Kidney glomerular epithelial cell (primary cell): ENCODE measurements around the gene SNX32.
"Not testable (repeated sequence)": the region's sequence is repeated elsewhere in the genome, so short reads cannot be mapped to it uniquely, and the experiment has no call there.

Source experiments
- DNase-seq: peaks from one replicate; lab custom pipeline; 2025; lab: John Stamatoyannopoulos, UW

The SNX32 gene

DNA sequence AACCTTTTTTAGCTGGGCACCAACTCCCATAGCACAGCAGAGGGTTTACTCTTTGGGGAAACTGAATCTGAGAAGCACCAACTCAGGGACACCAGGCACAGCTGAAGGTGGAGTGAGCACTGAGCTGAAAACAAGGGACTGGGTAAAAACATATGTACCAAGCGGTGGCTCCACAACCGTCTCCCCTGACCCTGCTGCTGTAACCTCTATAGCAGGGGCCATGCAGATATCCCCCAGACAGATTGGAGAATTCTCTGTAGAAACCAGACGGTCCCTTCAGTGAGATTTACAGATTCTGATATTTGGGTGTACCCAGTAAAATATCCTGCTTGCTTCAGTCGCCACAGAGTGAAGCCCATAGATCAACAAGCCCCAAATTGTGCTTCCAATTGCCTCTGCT, 4.3 kb upstream of the SNX32 start:
- no peak for DNase-seq

DNA sequence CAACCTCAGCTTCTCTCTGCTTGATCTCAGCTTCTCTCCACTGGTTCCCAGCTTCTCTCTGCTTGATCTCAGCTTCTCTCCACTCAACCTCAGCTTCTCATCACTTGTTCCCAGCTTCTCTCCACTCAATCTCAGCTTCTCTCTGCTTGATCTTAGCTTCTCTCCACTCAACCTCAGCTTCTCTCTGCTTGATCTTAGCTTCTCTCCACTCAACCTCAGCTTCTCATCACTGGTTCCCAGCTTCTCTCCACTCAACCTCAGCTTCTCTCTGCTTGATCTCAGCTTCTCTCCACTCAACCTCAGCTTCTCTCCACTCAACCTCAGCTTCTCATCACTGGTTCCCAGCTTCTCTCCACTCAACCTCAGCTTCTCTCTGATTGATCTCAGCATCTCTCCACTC, 1.5 kb upstream of the SNX32 start:
- DNase-seq, result not testable (repeated sequence)

DNA sequence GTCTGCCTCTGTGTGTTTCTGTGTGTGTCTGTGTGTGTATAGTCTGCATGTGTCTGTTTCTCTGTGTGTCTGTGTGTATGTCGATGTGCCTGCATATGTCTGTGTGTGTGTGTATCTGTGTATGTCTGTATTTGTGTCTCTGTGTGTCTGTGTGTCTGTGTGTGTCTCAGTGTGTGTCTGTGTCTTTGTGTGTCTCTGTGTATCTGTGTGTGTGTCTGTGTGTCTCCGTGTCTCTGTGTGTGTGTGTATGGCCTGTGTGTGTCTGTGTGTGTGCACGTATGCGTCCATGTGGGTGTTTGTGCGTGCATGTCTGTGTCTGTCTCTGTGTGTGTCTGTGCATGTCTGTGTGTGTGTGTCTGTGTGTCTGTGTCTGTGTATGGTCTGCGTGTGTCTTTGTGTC, 439 bp downstream of the SNX32 start:
- DNase-seq, result no peak

DNA sequence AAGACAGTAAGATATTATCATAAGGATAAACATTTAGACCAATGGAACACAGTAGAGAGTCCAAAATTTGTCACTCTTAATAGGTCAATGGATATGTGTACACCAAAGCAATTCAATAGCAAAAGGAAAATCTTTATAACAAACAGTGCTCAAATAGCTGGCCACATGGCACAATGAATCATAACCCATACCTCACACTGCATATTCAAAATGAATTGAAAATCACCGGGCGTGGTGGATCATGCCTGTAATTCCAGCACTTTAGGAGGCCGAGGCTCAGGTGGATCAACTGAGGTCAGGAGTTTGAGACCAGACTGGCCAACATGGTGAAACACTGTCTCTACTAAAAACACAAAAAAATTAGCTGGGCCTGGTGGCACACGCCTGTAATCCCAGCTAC, 8.4 kb downstream of the SNX32 start:
- DNase-seq, result no peak

DNA sequence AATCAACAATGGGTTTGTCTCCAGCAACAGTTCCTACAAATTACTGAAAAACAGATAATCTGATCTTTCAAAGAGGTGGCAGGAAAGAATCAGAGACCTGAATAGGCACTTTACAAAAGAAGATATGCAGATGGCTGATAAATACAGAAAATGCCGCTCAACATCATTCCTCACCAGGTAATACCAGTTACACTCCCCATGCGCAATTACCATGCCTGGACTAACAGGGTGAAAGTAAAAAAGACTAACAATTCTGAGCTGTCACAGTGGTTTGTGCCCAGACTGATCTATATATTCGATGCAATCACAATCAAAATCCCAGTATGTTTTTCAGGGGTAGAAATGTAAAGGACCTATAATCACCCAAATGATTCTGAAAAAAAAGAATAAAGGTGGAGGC, 10.0 kb downstream of the SNX32 start:
- no peak for DNase-seq

DNA sequence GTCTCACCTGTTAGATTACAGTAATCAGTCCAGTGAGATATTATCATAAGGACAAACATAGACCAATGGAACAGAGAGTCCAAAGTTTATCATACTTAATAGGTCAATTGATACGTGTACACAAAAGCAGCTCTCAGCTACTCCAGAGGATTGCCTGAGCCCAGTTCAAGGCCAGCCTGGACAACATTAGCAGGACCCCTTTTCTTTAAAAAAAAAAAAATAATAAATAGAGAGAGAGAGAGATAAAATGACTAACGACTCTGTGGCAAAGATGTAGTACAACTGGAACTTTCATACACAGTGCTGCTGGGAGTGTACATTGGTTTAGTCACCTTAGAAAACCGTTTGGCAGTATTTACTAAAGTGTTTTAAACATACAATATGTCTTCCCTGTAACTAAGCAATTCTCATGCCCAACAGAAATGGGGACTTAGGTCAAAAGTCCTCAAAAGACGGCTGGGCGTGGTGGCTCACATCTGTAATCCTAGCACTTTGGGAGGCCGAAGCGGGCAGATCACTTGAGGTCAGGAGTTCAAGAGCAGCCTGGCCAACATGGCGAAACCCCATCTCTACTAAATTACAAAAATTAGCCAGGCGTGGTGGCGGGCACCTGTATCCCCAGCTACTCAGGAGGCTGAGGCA, 10.6 kb downstream of the SNX32 start:
- DNase-seq, result no peak

DNA sequence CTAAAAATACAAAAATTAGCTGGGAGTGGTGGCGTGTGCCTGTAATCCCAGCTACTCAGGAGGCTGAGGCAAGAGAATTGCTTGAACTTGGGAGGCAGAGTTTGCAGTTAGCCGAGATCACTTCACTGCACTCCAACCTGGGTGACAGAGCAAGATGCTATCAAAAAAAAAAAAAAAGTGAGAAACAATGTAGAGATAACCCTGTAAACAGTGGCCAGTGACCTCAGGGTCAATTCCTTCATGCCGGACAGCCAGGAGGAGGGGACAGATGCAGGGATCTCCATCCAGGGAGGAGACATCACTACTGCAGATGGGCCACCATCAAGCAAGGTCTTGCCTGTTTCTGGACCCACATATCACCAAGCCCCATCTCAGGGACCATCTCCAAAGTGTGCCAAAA, 14.0 kb downstream of the SNX32 start:
- no peak for DNase-seq

DNA sequence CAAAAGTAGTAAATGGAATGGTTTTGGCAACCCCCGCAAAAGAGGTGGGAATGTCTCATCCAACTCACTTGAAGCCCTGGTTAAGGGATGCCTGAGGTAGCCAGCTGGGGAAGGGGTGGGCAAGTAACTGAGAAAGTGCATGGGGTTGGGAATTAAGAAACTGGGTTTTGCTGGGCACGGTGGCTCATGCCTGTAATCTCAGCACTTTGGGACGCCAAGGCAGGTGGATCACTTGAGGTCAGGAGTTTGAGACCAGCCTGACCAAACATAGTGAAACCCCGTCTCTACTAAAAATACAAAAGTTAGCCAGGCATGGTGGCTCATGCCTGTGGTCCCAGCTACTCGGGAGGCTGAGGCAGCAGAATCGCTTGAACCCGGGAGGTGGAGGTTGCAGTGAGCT, 14.9 kb downstream of the SNX32 start:
- not testable (repeated sequence) for DNase-seq

DNA sequence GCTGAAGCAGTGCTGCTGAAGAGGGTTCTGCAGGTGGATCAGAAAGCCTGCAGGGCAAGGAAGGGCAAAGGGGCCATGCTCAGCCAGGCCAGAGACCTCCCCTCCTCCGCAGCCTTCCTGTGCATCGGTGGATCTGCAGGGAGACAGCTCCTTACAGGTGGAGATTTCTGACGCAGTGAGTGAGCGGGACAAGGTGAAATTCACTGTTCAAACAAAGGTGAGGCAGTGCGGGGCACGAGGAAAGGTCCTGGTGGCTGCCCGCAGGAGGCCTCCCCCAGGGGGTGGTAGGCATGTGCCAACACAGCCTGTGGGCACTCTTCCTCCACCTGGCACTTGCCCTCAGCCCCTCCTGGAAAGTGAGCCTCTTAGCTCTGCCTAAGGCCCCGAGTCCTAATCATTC, 15.6 kb downstream of the SNX32 start:
- no peak for DNase-seq

DNA sequence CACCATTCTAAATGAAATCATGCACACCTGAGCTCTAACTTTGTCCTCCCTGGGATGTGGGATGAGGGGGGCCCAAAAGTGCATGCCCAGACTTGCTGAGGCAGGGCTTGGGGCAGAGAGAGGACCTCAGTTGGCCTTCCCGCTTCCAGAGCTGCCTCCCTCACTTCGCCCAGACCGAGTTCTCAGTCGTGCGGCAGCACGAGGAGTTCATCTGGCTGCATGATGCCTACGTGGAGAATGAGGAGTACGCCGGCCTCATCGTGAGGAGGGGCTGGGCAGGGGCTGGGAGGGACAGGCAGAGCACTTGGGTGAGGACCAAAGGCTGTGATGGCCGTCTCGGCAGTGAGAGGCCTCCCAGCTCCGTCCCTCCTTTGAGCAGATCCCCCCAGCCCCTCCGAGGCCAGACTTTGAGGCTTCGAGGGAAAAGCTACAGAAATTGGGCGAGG, 16.0 kb downstream of the SNX32 start:
- no peak for DNase-seq

DNA sequence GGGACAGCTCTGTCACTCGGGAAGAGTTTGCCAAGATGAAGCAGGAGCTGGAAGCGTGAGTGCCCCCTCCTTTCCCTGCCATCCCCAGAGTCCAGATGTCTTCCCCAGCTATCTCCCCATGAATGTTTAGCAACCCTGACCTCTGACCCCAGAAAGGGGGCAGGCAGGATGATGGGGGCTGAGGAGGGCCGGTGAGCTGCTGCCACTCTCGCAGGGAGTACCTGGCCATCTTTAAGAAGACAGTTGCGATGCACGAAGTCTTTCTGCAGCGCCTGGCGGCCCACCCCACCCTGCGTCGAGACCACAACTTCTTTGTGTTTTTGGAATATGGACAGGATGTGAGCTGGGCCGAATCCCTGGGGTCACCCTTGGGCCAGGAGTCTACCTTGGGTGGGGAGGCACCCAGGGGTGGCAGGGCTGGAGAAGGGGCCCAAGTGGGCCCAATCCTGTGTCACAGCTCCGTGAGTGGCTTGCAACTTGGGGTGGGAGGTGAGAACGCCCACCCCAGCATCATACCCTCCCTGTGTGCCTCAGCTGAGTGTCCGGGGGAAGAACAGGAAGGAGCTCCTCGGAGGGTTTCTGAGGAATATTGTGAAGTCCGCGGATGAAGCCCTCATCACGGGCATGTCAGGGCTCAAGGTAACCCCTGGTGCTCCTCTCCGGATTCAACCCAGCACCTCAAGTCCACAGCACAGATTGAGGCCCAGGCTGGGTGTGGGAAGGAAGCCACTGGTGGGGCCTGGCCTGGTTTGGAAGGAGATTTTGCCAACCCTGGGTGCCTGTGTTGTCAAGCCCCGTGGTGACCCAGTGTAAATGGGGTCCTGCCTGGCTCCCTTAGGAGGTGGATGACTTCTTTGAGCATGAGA, 16.7 kb downstream of the SNX32 start:
- DNase-seq, result no peak

DNA sequence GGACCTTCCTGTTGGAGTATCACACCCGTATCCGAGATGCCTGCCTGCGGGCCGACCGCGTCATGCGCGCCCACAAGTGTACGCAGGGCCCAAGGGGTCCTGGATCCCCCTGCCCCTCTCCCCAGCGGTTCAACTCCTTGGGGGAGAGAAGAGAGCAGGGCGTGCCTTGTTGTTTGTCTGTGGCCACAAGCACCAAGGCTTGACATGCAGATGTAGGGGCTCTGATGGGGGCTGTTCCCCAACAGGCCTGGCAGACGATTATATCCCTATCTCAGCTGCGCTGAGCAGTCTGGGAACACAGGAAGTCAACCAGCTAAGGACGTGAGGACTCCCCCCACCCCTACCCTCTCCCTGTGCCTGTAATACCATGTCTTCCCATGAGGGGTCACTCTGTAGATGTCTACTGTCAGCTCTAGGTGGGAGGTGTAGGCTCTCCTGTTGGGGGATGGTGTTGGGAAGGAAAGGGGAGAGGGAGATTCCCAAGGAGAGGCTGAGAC, 17.4 kb downstream of the SNX32 start:
- DNase-seq, result no peak

DNA sequence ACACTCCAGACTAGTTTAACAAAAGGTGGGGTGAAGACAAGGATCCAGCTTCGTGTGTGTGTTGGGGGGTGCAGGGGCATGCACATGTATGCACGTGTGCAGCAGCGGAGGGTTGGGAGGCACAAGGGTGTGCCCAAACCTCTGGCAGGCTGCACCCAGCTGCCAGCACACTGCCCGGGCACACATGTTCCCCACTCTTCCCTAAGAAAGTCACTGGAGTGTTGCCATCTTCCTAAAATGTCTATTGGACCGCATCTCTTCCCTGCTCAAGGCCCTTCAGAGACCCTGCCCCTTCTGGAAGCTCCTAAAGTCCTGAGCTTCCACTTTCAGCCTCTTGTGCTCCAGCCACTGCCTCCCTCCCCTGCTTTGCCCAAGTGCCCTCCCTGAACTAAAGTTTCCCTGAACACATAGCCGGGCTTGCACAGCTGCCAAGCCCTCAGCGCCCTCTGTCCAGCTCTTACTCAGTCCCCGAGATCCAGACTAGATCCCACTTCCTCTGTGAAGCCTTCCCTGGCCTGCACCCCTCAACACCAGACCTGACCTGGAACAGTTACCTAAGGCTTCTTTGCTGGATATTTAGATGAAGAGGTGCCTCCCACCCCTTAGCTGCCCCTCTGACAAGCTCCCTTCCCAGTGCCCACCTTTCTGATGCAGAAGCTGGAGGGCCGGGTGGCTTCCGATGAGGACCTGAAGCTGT, 18.2 kb downstream of the SNX32 start:
- no peak for DNase-seq

DNA sequence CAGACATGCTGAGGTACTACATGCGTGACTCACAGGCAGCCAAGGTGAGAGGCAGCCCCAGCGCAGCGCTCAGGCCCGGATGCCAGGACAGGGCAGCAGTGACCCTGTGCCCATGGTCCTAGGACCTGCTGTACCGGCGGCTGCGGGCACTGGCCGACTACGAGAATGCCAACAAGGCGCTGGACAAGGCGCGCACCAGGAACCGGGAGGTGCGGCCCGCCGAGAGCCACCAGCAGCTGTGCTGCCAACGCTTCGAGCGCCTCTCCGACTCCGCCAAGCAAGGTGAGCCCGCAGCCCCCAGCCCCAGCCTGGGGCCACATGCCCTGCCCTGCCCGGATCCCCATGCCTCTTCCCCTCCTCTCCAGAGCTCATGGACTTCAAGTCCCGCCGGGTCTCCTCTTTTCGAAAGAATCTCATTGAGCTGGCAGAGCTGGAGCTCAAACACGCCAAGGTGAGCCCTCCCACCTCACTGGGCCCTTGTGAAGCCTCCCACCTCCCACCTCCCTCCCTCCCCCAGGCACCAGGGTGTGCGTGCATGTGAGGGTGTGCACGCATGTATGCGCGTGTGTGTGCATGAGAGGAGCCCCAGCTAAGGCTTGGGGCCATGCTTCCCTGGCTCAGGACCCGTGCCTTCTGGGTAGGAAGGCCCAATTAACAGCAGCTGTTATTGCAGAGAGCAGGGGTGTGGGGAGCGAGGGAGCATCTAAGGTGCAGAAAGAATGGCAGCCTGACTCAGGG, 18.9 kb downstream of the SNX32 start:
- no peak for DNase-seq

DNA sequence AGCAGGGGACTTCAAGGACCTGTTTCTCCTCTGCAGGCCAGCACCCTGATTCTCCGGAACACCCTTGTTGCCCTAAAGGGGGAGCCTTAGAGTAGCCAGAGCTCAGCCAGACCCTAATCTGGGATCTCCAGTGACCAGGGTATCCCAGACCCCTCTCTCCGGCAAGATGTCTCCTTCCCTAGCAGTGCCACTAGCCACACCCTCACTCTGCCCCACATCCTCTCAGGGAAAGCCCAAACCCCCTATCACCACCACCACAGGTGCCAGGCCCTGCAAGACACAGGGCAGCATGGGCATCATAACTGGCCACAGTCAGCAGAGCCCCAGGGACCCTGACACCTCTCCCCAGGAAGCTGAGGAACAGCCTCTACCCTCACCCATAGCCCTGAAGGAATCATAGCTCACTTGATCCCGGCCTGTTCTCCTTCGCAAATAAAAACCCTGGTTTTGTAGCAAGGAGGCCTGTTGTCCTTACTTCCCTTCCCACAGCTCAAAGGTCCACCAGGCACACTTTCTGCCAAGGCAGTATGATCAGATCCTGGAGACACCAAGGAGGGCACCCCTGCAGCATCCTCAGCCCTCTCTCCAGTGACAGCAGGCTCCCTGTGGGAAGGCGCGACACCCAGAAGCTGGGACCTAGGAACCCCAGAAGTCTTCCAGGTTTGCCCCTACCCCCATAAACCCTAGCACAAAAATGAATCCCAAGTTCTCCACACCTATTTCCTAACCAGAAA, 19.6 kb downstream of the SNX32 start:
- DNase-seq, result no peak

DNA sequence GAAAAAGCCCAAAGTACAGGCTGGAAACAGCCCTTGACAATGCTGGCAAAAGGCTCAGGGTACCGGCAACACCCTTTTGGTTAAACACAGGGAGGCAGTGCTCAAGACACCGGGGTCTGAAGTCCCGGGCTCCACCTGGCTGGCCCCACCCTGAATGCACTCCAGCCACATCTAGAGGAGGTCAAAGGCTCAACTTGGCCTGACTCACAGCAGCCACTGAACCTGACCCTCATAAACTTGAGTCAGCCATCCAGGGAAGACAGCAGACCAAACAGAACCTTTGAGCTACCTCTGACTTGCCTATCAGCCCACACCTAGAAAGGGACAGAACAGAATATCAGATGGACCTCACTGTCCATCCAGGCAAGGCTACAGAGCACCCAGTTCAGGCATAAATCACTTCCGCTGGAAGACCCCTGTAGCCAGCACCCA, 20.4 kb downstream of the SNX32 start:
- no peak for DNase-seq

DNA sequence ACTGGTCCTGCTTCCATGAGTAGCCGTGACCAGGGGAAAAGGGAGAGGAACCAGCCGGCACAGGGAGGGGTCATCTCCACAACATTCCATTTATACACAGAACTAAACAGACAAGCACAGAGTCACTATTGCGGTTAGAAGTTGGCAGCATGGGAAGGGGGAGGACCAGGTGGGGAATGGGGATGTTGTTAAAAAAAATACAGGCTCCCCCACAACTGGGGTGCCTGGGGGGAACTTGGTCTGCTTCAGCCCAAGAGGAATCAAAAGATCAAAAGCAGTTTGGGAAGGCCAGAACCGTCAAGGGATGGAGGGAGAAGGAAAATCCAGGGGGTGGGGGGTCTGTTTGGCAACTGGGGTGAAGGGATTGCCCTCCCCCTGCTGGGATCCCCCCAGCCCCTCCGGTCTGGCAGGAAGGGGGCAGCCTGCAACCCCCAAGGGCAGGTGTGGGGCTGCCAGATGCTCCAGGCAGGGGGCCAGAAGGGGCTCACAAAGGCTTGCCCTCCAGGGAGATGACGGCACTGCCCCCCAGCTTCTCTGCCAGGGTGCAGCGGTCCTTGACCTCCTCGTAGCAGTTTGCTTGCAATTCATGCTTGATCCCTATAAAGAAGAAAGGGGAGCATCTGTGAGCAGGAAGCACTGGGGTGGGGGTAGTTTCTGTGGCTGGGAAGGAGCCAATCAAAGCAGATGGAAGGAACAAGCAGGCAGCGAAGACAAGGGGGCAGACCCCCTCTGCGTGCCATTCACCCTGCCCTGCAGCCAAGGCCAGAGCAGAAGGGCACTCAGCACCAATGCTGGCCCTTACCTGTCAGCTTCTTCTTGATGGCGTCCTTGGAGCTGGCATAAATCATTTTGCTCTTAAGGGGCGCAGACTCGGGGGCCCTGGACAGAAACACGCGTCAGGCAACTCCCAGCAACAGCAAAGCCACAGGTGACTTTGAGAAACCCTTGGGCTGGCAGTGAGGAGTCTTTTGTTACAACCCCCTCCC, 21.4 kb downstream of the SNX32 start:
- DNase-seq, result no peak

DNA sequence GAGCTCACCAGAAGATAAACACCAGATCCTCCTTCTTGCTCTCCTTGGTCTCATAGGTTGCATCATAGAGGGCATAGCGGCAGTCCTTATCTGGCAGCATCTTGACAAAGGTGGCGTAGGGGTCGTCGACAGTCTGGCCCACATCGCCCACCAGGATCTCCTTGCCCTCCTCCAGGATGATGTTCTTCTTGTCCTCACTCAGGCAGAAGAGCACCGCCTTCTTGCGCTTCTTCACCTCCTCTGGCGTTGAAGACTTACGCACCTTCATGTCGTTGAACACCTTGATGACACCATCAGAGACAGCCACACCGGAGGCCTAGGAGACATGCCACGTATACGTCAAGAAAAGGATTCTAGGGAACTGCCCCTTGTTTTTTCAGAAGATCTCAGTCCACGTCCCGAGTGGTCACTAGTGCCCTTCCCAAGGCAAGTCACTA, 22.2 kb downstream of the SNX32 start:
- no peak for DNase-seq

DNA sequence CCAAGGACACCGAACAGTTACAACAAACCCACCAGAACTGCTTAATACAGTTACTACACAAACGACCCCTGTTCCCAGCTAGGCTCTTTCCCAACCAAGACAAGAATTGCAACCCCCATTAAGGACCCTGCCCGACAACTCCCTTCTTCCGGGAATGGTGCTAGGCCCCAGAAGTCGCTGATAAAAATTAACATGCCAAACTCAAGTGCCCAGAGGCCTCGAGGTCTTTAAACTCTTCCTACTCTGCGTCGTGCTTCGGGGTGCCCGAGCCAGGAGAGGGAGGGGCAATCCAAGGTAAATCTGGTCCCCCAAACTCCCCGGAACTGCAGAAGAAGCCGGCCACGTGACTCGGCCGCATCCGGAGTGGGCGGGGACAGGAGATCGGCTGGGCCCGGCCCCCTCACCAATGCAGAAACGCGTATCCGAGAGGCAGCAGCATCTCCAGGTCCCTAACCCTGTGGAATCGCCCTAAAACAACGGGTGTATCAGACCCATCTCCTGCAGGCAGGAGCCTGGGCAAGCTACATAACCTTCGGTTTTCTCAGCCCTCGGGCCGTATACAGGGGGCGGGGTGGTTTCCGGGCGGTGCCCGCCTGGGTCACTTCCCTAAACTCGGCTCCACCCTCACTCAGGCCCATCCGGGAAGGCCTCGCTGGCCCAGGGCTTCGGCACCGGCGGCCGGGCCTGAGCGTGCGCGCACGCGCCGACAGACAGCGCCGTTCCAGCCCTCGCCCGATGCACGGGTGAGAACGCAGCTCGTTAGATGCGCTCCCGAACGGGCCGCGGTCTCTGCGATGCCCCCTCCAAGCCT, 23.1 kb downstream of the SNX32 start:
- DNase-seq, result peak; percentile 66
